ENCODE data around the gene PBX1. TPM values are rescaled to one million over a fixed set of nuclear protein-coding genes. Genes with fewer than 3 reads are reported as not detected.

The PBX1 gene
- total and polyA plus RNA-seq, 12 donors, result 13.3 to 91.8 (median 62.7) TPM

- Histone ChIP-seq H3K4me1 (peaks cover under 1 to 99% (median 61%) of the 10 kb centered on the region in 9 donors), H3K36me3 (peaks cover 0 to 7% (median 0%) of the 10 kb centered on the region in 9 donors), H3K27me3 (no peaks in the 10 kb centered on the region), H3K27ac (peak overlapping the region in 3 of 10 donors; percentile 11 to 32 (median 11)), H3K4me3 (no peak overlapping the region), H3K9me3 (no peaks in the 10 kb centered on the region)
- peak in 8 of 9 donors; percentile 13 to 60 (median 48) for TF ChIP-seq CTCF (IDR thresholded peaks at IDR 0.05)
- DNase-seq, result no peak
- intact Hi-C loops (cut with DNase I), result loop anchor here in 6 of 10 donors (5.0 to 10.0 kb wide), 6 partner anchors 53 to 175 kb away; no protein-coding TSS in a partner anchor
- 69 to 75% methylated on average over 7 of the region's 7 CpGs for WGBS, 2 donors
- no peak for ATAC-seq
Observed at GRCh38 chr1:164617377-164618201, 58.6 kb downstream of the PBX1 start.

GRCh38 chr1:164618202-164618564, 59.2 kb downstream of the PBX1 start:
- Histone ChIP-seq H3K9me3 (no peaks in the 10 kb centered on the region), H3K36me3 (peaks cover 0 to 7% (median 0%) of the 10 kb centered on the region in 9 donors), H3K4me3 (no peak overlapping the region), H3K27me3 (no peaks in the 10 kb centered on the region), H3K4me1 (peaks cover 5 to 99% (median 61%) of the 10 kb centered on the region in 9 donors), H3K27ac (no peak overlapping the region)
- no peak for DNase-seq
- intact Hi-C loops (cut with DNase I), result loop anchor here in 6 of 10 donors (5.0 to 10.0 kb wide), 6 partner anchors 53 to 176 kb away; no protein-coding TSS in a partner anchor
- ATAC-seq, result no peak
- TF ChIP-seq CTCF (IDR thresholded peaks at IDR 0.05), result no peak
- 39 to 64% methylated on average over 4 to 5 of the region's 5 CpGs for WGBS, 2 donors

- WGBS, 2 donors, result 35 to 46% methylated on average over 3 of the region's 3 CpGs
- TF ChIP-seq CTCF (IDR thresholded peaks at IDR 0.05), result no peak
Observed at GRCh38 chr1:164619006-164619784, 60.2 kb downstream of the PBX1 start.

More at GRCh38 chr1:164619006-164619784, 60.2 kb downstream of the PBX1 start:
- H3K4me3 ChIP-seq, result no peak overlapping the region
- DNase-seq (no peak), ATAC-seq (no peak)
- intact Hi-C loops (cut with DNase I), result loop anchor here in 6 of 10 donors (5.0 to 10.0 kb wide), 6 partner anchors 54 to 177 kb away; no protein-coding TSS in a partner anchor
- H3K27ac ChIP-seq, result peak overlapping the region in 5 of 10 donors; percentile 17 to 32 (median 18)
- H3K4me1 ChIP-seq, result peaks cover 5 to 99% (median 62%) of the 10 kb centered on the region in 9 donors
- no peaks in the 10 kb centered on the region for H3K9me3 ChIP-seq
- no peaks in the 10 kb centered on the region for H3K27me3 ChIP-seq
- peaks cover 0 to under 1% (median 0%) of the 10 kb centered on the region in 9 donors for H3K36me3 ChIP-seq

Measured in heart right ventricle (tissue), 16 donors.